Activated CD4-positive, alpha-beta T cell treated with anti-CD3 and anti-CD28 coated beads, Interleukin-2, amount 50 U/mL, for 4 hours (primary cell): ENCODE measurements around the gene OSBP2.

Experiments used
- DNase-seq, 2 experiments: peaks; one replicate each; pipeline ENCODE4 v3.0.0-alpha.2; 2020

Gene OSBP2

DNA sequence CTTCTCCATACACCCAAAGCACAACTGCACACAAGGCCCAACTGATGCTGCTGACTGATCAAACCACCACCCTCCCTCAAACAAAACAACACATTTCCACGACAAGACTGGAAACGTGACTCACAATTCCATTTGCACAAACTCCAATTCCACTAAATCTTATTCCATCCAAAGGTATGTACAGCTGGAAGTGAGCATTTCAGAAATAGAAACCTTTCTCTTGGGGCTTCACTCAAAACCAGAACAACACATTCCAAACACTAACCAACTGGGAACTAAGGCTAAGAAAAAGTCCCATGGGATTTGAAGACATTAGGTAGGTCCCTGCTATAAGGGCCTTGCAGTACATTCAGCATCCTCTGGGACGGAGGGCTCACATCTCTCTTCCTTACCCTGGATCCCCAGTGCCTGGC is 254.3 kb downstream of the OSBP2 start:
- no peak for DNase-seq

DNA sequence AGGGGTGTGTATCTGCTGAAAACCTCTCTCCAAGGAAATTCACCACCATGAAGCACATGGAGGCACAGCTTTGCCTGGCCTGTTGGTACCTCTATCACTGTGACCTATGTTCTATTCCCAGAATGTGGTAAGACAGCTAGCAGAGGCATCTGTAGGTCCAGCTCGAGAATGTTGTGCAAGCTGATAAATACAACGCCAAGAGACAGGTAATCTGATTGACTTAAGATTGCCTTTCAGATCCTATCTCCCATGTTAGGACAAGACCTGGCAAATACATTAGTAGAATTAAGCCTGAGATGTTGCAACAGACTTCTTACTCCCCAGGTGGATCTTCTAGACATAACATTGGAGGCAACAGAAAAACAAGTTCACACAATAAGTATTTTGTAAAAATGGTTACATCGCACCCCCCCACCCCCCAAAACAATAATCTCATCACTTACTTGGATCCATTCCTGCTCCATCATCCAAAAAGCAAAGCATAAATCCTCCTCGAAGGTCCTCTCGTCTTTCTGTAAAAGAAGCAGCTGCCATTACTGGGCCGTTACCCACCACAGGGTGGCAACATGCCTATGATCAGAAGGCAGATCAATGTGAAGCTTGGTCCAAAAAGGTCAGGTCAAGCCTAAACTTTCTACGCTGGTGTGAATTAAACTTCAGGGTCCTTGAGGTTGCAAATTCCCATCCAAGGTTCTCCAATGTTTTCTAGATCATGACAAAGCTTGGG is 255.4 kb downstream of the OSBP2 start:
- DNase-seq, result no peak

GRCh38 chr22:30953206-30953605 is 258.5 kb downstream of the OSBP2 start:
- DNase-seq, result no peak

DNA sequence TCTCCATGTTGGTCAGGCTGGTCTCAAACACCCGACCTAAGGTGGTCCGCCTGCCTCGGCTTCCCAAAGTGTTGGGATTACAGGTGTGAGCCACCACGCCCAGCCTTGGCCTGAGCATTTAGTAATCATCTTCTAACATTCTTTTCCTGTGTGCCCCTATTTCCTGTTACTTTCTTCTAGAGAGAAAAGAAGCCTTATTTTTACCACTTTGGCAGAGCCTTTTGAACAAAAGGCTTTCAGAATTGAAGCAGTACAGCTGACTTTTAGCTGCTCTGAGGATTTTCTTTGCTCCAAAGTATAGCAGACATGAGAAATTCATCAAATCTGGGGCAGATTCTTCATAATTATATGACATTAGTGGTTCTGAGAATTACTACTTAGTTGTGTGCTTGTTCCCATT is 260.5 kb downstream of the OSBP2 start:
- DNase-seq, result no peak
